ENCODE results near the gene ARMCX6.
A peak's percentile ranks its signal among the peaks of the same experiment; 100 is the strongest.
"Not testable (repeated sequence)": the region's sequence is repeated elsewhere in the genome, so short reads cannot be mapped to it uniquely, and the experiment has no call there.

ARMCX6 gene

GRCh38 chrX:101617211-101618191, at the start of gene ARMCX6:
Gene ARMCX6 (minus strand): TSS chrX:101618000. CDS start chrX:101616620, 1,380 bp downstream.
- DNase-seq (ENCODE audit: low read depth in 4 of 4, low spot score in 1 of 4), result peak in 3 of 4 experiments; percentile 40 to 59 (median 43)

DNA sequence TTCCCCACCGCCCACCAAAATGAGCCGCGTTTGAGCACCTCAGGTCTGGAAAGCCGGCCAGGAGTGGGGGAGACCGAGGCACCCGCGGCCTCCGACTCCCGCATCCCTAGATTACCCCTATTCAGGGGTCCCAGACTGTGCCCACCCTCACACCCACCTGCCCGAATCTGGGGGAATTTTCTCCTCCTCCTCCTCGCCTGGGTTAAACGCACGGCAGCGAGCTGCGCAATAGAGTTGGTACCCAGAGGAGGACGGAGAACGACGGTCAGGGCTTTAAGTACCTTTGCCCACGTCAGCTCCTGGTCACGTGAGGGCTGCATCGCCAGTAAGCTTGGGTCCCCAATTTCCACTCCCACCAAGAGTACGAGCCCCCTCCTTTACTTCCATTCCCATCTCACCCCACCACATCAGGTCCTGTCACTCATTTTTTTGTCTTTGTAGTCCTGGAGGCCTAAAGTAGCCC, 41.8 kb upstream of the ARMCX6 start, which contains the start of gene ARMCX2:
TSS of gene ARMCX2 (minus strand) at position 250 of the 463 bp plus-strand sequence. CDS start 2,262 bp downstream, outside the sequence.
- DNase-seq (ENCODE audit: low read depth in 4 of 4, low spot score in 1 of 4), result no peak

- peak; percentile 13 to 59 (median 30) for DNase-seq (ENCODE audit: low read depth in 4 of 4, low spot score in 1 of 4)
Observed at GRCh38 chrX:101658661-101659491, 41.1 kb upstream of the ARMCX6 start.

DNA sequence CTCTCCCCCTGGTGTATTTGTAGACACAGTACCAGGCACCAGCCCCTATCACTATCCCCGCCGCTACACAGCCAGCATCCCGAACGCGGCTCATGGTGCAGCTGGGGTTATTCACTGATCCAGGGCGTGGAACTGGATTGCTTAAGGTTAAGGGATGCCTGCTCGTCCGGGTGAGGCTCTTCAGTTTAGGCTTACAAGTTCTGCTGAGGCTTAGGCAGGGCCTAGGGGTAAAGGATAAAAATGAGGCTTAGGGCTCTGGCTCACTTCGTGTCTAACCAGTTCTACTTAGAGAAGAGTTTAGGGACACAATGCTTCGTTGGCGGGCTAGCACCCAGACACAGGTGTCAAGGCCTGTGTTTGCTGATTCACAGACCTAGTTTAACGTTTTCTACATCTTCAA, 39.7 kb upstream of the ARMCX6 start:
- DNase-seq (ENCODE audit: low read depth in 4 of 4, low spot score in 1 of 4), result no peak

DNA sequence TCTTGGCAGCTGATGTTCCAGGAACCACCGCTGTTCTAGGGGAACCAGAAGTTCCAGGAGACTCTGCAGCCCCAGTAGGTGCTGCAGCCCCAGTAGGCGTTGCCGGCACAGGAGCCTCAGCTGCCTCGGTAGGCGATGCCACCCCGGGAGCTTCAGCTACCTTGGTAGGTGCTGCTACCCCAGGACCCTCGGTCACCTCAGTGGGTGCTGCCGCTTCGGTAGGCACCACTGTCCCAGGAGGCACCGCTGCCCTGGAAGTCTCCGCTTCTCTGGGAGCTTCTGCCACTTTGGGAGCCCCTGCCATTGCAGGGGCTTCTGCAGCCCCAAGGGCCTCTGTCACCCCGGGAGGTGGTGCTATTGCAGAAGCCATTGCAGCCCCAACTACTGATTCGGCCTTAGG, 39.0 kb upstream of the ARMCX6 start:
- no peak for DNase-seq (ENCODE audit: low read depth in 4 of 4, low spot score in 1 of 4)

GRCh38 chrX:101655534-101655933, 37.7 kb upstream of the ARMCX6 start:
- DNase-seq (ENCODE audit: low read depth in 4 of 4, low spot score in 1 of 4), result no peak

GRCh38 chrX:101647716-101648115, 29.9 kb upstream of the ARMCX6 start:
- DNase-seq (ENCODE audit: low read depth in 4 of 4, low spot score in 1 of 4), result not testable (repeated sequence)

GRCh38 chrX:101642093-101642492, 24.3 kb upstream of the ARMCX6 start:
- no peak for DNase-seq (ENCODE audit: low read depth in 4 of 4, low spot score in 1 of 4)

- DNase-seq (ENCODE audit: low read depth in 4 of 4, low spot score in 1 of 4), result no peak
Observed at GRCh38 chrX:101639583-101639982, 21.8 kb upstream of the ARMCX6 start.

GRCh38 chrX:101619364-101619763, 1.6 kb upstream of the ARMCX6 start:
- DNase-seq (ENCODE audit: low read depth in 4 of 4, low spot score in 1 of 4), result no peak

DNA sequence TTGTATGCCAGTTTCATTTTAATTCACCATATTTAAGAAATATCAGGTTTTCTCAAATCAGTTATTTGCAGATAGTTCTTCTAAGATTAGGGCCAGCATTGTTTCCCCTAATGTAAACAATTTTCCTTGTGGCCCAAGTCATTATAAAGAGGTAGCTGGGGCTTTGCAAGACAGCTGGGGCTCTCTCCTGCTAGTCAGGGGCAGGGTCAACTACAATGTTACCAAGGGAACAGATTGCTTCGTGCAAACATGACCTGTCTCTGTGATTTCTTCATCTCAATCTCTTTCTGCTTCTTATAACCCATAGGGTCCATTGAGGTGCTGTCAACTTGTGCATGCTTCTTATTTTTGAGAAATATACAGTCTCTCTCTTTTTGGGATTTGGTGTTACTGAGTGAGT, 12.1 kb downstream of the ARMCX6 start:
- DNase-seq (ENCODE audit: low read depth in 4 of 4, low spot score in 1 of 4), result no peak

- no peak for DNase-seq (ENCODE audit: low read depth in 4 of 4, low spot score in 1 of 4)
Observed at GRCh38 chrX:101605146-101605545, 12.7 kb downstream of the ARMCX6 start.

DNA sequence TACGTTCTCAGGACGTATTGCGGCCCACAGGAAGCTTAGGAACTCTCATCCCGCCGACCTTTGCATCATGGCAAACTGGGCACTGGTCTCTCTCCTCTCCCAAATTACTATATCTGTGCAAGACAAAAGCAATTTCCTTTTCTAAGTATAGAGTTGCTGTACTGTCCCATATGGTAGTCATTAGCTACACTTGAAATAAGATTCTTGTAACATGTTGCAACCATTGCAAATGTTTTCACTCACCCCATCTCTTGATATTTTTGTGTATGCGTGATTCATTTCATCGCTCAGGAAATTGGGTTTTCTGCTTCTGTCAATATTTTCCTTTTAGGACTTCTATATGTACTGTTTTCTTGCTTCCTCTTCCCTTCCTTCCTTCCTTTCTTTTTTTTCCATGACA, 15.7 kb downstream of the ARMCX6 start:
- no peak for DNase-seq (ENCODE audit: low read depth in 4 of 4, low spot score in 1 of 4)

DNA sequence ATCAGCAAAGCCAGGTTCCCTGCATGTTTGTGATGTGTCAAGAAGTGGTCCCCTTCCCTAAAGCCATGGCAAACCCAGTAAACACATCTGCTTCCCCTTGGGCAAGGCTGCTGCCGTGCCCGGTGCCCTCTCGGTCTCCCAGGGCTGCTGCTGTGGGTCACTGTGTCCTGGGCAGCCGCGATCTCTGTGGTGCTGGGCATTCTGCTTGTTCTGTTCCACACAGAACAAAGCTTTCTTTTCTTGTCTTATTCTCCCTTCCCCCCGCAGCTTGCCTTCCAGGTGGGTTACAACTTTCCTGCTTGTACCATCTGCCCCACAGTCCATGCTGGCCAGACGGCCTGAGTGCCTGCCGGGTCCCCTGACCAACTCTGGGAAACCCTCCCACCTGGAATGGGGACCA, 18.2 kb downstream of the ARMCX6 start:
- DNase-seq (ENCODE audit: low read depth in 4 of 4, low spot score in 1 of 4), result not testable (repeated sequence)

DNA sequence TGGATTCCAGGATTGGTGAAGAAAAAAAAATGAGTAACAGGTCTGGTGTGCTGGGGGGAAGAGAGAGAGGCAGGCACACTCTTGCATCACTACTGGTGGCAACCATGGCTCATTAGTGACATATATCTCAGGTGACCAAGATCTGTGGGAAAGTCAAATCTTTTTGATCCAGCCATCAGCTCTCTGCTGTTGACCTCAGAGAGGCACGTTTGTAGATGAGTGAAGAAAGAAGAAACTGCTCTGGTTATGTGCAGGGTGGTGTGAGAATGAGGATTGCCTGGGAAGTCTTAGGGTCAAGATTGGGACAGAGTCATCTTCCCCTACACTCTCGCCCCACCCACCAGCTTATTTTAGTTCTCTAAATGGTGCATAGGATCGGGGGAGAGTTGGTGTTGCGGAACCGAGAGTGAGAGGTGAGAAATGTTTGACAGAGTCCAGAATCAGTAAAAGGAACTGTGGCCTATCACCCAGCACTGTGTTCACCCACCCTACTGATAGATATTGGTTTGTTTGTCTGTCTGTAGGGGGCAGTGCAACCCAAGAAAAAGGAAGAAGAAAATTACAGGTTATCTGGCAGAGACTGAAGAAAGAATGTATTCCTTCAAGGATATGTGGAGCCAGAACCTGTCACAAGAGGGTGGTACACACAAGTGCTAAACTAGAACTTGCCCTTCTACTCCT, 21.9 kb downstream of the ARMCX6 start:
- peak in 1 of 4 experiments; percentile 5 for DNase-seq (ENCODE audit: low read depth in 4 of 4, low spot score in 1 of 4)
